ENCODE results near the gene GRIN2C. TPM values are rescaled to one million over a fixed set of nuclear protein-coding genes. Genes with fewer than 3 reads are reported as not detected.

The GRIN2C gene
- total and polyA plus RNA-seq, 9 of the 15 experiments (the other 6 are each of a cell fraction or from before 2014, with no cell fraction given): under 0.01 to 0.33 (median 0.10) TPM; not detected in 2

- Histone ChIP-seq H3K9me3 (replicated peaks; ENCODE audit: control insufficient read depth, insufficient read depth, low read depth, low read length) (no peaks in the 10 kb centered on the region), H3K9me1 (ENCODE audit: control insufficient read depth, insufficient read depth, low read length) (peaks cover 2% of the 10 kb centered on the region), H3K27me3 (ENCODE audit: control insufficient read depth in 2 of 2, insufficient read depth in 2 of 2, low read length in 2 of 2) (no peaks in the 10 kb centered on the region), H3K4me2 (ENCODE audit: insufficient read depth, low read length) (no peak overlapping the region), H3K9ac (ENCODE audit: insufficient read depth in 1 of 2, low read depth in 2 of 2, low read length in 2 of 2) (no peak overlapping the region), H4K20me1 (replicated peaks; ENCODE audit: control insufficient read depth, insufficient read depth, low read length) (no peaks in the 10 kb centered on the region; the same call in 1 of the 2 replicates), H3K27ac (ENCODE audit: extremely low read depth, low read depth, low read length) (no peak overlapping the region), H3K4me1 (replicated peaks in 1 of 2; ENCODE audit: control insufficient read depth in 2 of 2, insufficient read depth in 2 of 2, low read length in 2 of 2) (peaks cover 0 to 3% of the 10 kb centered on the region in 2 experiments; a peak in 1 of 5 replicates), H3K36me3 (ENCODE audit: control insufficient read depth, insufficient read depth, low read length) (no peaks in the 10 kb centered on the region; the same call in 2 of the 3 replicates), H2AFZ (ENCODE audit: low read depth, low read length) (no peak overlapping the region), H3K4me3 (no peak overlapping the region), H3K79me2 (ENCODE audit: control insufficient read depth, insufficient read depth, low read length) (no peaks in the 10 kb centered on the region)
- ChIA-PET POLR2A (no interaction called here), CTCF (ENCODE audit: low intra/inter-chr PET ratio) (interaction anchor here (1.0 kb wide), 1 partner anchor 50 kb away, joined by 3 read pairs; no protein-coding TSS in a partner anchor)
- ATAC-seq: no peak
- DNase-seq (ENCODE audit: extremely low read depth in 1 of 4, low spot score in 3 of 4): no peak
- 93% methylated on average over 7 of the region's 7 CpGs for WGBS (ENCODE audit: insufficient coverage, low coverage, missing lambda C conversion rate)
- FAIRE-seq: no peak
- intact Hi-C loops (cut with micrococcal nuclease): no loop called here
- no TSS peak for BruUV-seq (replicated peaks)
- TF ChIP-seq ZC3H8 (IDR thresholded peaks at IDR 0.05) (no peak), GABPB1 (CRISPR knock-in tag; IDR thresholded peaks at IDR 0.05) (no peak), RBM14 (IDR thresholded peaks at IDR 0.05; ENCODE audit: borderline replicate concordance, insufficient read depth, low read depth, low read length) (no peak), EP400 (IDR thresholded peaks at IDR 0.05) (no peak), CTBP1 (IDR thresholded peaks at IDR 0.05; ENCODE audit: borderline replicate concordance) (no peak), IRF1 (CRISPR knock-in tag; IDR thresholded peaks at IDR 0.05; ENCODE audit: borderline replicate concordance) (no peak), ZNF778 (CRISPR knock-in tag; IDR thresholded peaks at IDR 0.05) (no peak), SMARCA4 (IDR thresholded peaks at IDR 0.05) (no peak), ZBTB5 (IDR thresholded peaks at IDR 0.05) (no peak), ZNF134 (CRISPR knock-in tag; conservative IDR thresholded peaks at IDR 0.05) (no peak), NKRF (IDR thresholded peaks at IDR 0.05; ENCODE audit: borderline replicate concordance) (no peak), PHF21A (IDR thresholded peaks at IDR 0.05; ENCODE audit: borderline replicate concordance, low read depth) (no peak), CCNT2 (IDR thresholded peaks at IDR 0.05; ENCODE audit: borderline replicate concordance, extremely low read depth, insufficient read length, low read depth, low read length) (no peak), ESRRA (IDR thresholded peaks at IDR 0.05; ENCODE audit: borderline replicate concordance, low read depth) (no peak), HDAC2 (IDR thresholded peaks at IDR 0.05) (no peak), HNRNPL (IDR thresholded peaks at IDR 0.05; ENCODE audit: low read depth, low read length) (no peak), SAFB2 (IDR thresholded peaks at IDR 0.05; ENCODE audit: borderline replicate concordance, low read depth, low read length, severe bottlenecking) (no peak), CAMTA2 (CRISPR knock-in tag; conservative IDR thresholded peaks at IDR 0.05) (no peak), STAT5A (IDR thresholded peaks at IDR 0.05; ENCODE audit: borderline replicate concordance, low read length) (no peak)
- in situ Hi-C loops (cut with MboI): no loop called here
These were observed 44.6 kb downstream of the GRIN2C start for GRCh38 chr17:74815067-74815466.

Data from K562 (cell line).